AG09319 (cell line): ENCODE measurements around the gene APBB1IP.

Source experiments
- DNase-seq: peaks from one replicate; pipeline ENCODE4 v3.0.0-alpha.2; 2010; ENCODE audit warnings: low read depth; ENCODE audit errors: extremely low read depth
- TF ChIP-seq, protein P1 (sequence below): IDR thresholded peaks from 2 replicates; pipeline ENCODE4 v1.5.1; 2011; ENCODE audit warnings: low read depth, mild to moderate bottlenecking, inconsistent platforms, low read length, moderate library complexity

Gene APBB1IP

DNA sequence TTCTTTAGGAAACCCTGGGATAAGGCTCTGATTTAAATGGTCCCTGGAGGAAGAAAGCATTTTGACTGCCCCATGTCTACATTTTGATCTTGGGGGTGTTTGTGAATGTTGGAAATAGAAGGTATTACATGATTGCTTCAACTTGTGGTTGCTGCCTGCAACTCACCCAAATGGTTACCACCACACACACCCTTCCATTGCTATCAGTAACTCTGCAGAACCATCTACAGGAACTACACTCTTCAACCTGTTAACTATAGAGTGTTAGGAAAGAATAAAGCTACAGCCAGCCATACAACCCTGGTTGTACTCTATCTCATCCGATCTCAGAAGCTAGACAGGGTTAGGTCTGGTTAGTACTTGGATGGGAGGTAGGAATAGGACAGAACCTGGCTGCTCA, 71.2 kb downstream of the APBB1IP start:
- TF ChIP-seq, protein P1, sequence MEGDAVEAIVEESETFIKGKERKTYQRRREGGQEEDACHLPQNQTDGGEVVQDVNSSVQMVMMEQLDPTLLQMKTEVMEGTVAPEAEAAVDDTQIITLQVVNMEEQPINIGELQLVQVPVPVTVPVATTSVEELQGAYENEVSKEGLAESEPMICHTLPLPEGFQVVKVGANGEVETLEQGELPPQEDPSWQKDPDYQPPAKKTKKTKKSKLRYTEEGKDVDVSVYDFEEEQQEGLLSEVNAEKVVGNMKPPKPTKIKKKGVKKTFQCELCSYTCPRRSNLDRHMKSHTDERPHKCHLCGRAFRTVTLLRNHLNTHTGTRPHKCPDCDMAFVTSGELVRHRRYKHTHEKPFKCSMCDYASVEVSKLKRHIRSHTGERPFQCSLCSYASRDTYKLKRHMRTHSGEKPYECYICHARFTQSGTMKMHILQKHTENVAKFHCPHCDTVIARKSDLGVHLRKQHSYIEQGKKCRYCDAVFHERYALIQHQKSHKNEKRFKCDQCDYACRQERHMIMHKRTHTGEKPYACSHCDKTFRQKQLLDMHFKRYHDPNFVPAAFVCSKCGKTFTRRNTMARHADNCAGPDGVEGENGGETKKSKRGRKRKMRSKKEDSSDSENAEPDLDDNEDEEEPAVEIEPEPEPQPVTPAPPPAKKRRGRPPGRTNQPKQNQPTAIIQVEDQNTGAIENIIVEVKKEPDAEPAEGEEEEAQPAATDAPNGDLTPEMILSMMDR, result no peak
- DNase-seq, result no peak

- TF ChIP-seq, protein P1, result no peak
- DNase-seq, result no peak
These were observed 75.0 kb downstream of the APBB1IP start for GRCh38 chr10:26513101-26513500.

- TF ChIP-seq, protein P1, result no peak
- DNase-seq, result no peak
These were observed 78.5 kb downstream of the APBB1IP start for GRCh38 chr10:26516540-26517101.

DNA sequence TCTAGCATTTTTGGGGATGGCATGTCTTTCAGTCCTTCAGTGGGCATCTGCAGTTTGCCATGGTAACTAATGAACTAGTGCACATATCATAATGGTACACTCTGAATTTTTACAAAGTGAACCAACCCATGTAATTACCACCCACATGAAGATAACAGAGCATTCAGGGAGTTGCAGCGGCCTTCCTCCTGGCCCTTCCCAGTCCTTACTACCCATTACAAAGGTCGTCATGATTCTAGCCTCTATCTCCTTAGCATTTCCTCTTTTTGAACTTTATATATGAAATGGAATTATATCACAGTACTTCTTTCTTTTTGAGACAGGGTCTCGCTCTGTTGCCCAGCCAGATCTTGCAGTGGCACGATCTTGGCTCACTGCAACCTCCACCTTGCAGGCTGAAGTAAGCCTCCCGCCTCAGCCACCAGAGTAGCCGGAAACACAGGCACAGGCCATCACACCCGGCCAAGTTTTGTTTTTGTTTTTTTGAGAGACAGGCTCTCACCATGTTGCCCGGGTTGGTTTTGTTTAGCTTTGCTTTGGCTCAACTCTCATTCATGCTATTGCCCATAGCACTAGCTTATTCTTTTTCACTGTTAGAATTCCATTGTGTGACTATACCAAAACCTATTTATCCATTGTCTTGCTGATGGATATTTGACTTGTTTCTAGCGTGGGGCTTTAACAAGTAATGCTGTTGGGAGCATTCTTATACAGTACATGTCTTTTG, 79.2 kb downstream of the APBB1IP start:
- no peak for DNase-seq
- TF ChIP-seq, protein P1, result no peak

GRCh38 chr10:26519803-26520202, 81.7 kb downstream of the APBB1IP start:
- no peak for DNase-seq
- TF ChIP-seq, protein P1, result no peak

GRCh38 chr10:26520575-26520974, 82.4 kb downstream of the APBB1IP start:
- TF ChIP-seq, protein P1, result no peak
- DNase-seq, result no peak

- no peak for DNase-seq
- TF ChIP-seq, protein P1, result no peak
These were observed 86.2 kb downstream of the APBB1IP start for GRCh38 chr10:26524161-26524896.
